ENCODE data around the gene TMEM225. TPM values are rescaled to one million over a fixed set of nuclear protein-coding genes. Genes with fewer than 3 reads are reported as not detected.

TMEM225 gene
- total and polyA plus RNA-seq, 2 donors (not counting 3 experiments of a cell fraction or from before 2014, with no cell fraction given): not detected

GRCh38 chr11:123841174-123841573 is 44.3 kb downstream of the TMEM225 start:
- peak overlapping the region; percentile 3 for H2AFZ ChIP-seq (ENCODE audit: low read depth, low read length)
- no TSS peak for BruUV-seq (replicated peaks)
- no peak overlapping the region for H3K4me3 ChIP-seq (replicated peaks in 1 of 3; ENCODE audit: insufficient read depth in 1 of 3, low read depth in 1 of 3, low read length in 3 of 3)
- no peaks in the 10 kb centered on the region for H3K9me1 ChIP-seq (replicated peaks; ENCODE audit: control insufficient read depth, extremely low read depth, insufficient read depth, low read length)
- DNase-seq (ENCODE audit: low read depth, low spot score) (peak; percentile 44), FAIRE-seq (peak; percentile 46)
- no peak overlapping the region for H3K9ac ChIP-seq (replicated peaks; ENCODE audit: extremely low read depth, insufficient read depth, low read length)
- CTCF ChIA-PET: no interaction called here
- dilution Hi-C loops (cut with MboI; ENCODE audit: extremely low pct_ligation_motif_present, low sequenced_read_pairs) (no loop called here), intact Hi-C loops (cut with micrococcal nuclease) (no loop called here)
- H3K27me3 ChIP-seq (ENCODE audit: control insufficient read depth in 2 of 2, insufficient read depth in 2 of 2, low read length in 2 of 2): no peaks in the 10 kb centered on the region
- H3K79me2 ChIP-seq (ENCODE audit: control insufficient read depth, insufficient read depth, low read length): no peaks in the 10 kb centered on the region
- no peaks in the 10 kb centered on the region for H3K9me3 ChIP-seq (replicated peaks; ENCODE audit: control insufficient read depth, insufficient read depth, low read length)
- no peaks in the 10 kb centered on the region for H3K36me3 ChIP-seq (ENCODE audit: control insufficient read depth in 2 of 2, extremely low read depth in 1 of 2, insufficient read depth in 2 of 2, low read length in 2 of 2)
- TF ChIP-seq GATA2 (IDR thresholded peaks at IDR 0.05; ENCODE audit: insufficient read depth, insufficient read length, low read depth, low read length): peak; percentile 73
- no peak for TF ChIP-seq MAX (IDR thresholded peaks at IDR 0.05; ENCODE audit: insufficient read depth, insufficient read length)
- TF ChIP-seq POLR2AphosphoS5 (IDR thresholded peaks at IDR 0.05; ENCODE audit: insufficient read depth, low read depth, low read length): no peak
- TF ChIP-seq EZH2 (IDR thresholded peaks at IDR 0.05; ENCODE audit: borderline replicate concordance, low read depth, low read length, severe bottlenecking): no peak
- TF ChIP-seq, protein P1, sequence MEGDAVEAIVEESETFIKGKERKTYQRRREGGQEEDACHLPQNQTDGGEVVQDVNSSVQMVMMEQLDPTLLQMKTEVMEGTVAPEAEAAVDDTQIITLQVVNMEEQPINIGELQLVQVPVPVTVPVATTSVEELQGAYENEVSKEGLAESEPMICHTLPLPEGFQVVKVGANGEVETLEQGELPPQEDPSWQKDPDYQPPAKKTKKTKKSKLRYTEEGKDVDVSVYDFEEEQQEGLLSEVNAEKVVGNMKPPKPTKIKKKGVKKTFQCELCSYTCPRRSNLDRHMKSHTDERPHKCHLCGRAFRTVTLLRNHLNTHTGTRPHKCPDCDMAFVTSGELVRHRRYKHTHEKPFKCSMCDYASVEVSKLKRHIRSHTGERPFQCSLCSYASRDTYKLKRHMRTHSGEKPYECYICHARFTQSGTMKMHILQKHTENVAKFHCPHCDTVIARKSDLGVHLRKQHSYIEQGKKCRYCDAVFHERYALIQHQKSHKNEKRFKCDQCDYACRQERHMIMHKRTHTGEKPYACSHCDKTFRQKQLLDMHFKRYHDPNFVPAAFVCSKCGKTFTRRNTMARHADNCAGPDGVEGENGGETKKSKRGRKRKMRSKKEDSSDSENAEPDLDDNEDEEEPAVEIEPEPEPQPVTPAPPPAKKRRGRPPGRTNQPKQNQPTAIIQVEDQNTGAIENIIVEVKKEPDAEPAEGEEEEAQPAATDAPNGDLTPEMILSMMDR (IDR thresholded peaks at IDR 0.05; ENCODE audit: extremely low read depth in 1 of 2, insufficient read depth in 1 of 2, low read depth in 1 of 2, low read length in 2 of 2): no peak
- no peak for TF ChIP-seq POLR2A (IDR thresholded peaks at IDR 0.05; ENCODE audit: low read depth, low read length)
- TF ChIP-seq JUN (IDR thresholded peaks at IDR 0.05; ENCODE audit: borderline replicate concordance, insufficient read depth, insufficient read length, low read depth): peak; percentile 39
- peak; percentile 63 for TF ChIP-seq FOS (IDR thresholded peaks at IDR 0.05; ENCODE audit: borderline replicate concordance, insufficient read depth, low read length)
- no peak for TF ChIP-seq MYC (IDR thresholded peaks at IDR 0.05; ENCODE audit: low read depth, low read length)
- peak overlapping the region; percentile 28 for H3K27ac ChIP-seq (ENCODE audit: insufficient read depth, low read depth, low read length)
- H3K4me1 ChIP-seq (ENCODE audit: control insufficient read depth, extremely low read depth, insufficient read depth, low read length): peaks cover 10% of the 10 kb centered on the region
- POLR2A ChIA-PET: no interaction called here
- peak overlapping the region; percentile 10 for H3K4me2 ChIP-seq (ENCODE audit: insufficient read depth, low read length)
- H4K20me1 ChIP-seq (replicated peaks; ENCODE audit: control insufficient read depth, extremely low read depth, insufficient read depth, low read length): no peaks in the 10 kb centered on the region

Data from endothelial cell of umbilical vein (primary cell).